H1 (cell line): Measurements from ENCODE around the gene ADARB2. TPM values are rescaled to one million over a fixed set of nuclear protein-coding genes. Genes with fewer than 3 reads are reported as not detected.
A peak's percentile ranks its signal among the peaks of the same experiment; 100 is the strongest.

ENCODE experiments used
- CTCF ChIA-PET: fragments of 300-600 bp; sonication (Branson Sonifier 250); formaldehyde crosslinking; loops from one replicate; lab custom pipeline; 2021; ENCODE audit not compliant: partially characterized antibody; lab: Charles Lee
- POLR2A ChIA-PET: fragments of 300-600 bp; sonication (Branson Sonifier 250); formaldehyde crosslinking; loops from one replicate; lab custom pipeline; 2021; ENCODE audit warnings: inconsistent platforms; ENCODE audit not compliant: partially characterized antibody; lab: Charles Lee
- DNase-seq, 2 experiments: peaks; one replicate each; pipeline versions ENCODE4 v3.0.0 to v3.0.0-alpha.2; 2010 to 2022; ENCODE audit warnings: low spot score in 2 of 2, low read depth in 1 of 2, mixed read lengths in 1 of 2
- FAIRE-seq: peaks from 2 replicates; lab custom pipeline; 2011; peaks lifted over from hg19 to GRCh38; lab: Jason Lieb, UNC
- H2AFZ ChIP-seq: 2 replicates; pipeline ENCODE4 v1.8.1; 2012; ENCODE audit warnings: low read length, inconsistent platforms
- H2AK5ac ChIP-seq: 2 replicates; pipeline ENCODE4 v1.6.1; 2013; ENCODE audit warnings: low read depth, low read length
- H2BK120ac ChIP-seq: replicated peaks from 2 replicates; pipeline ENCODE3; 2013; ENCODE audit warnings: low read depth, low read length, inconsistent platforms
- H2BK12ac ChIP-seq: 2 replicates; pipeline ENCODE4 v1.6.1; 2013; ENCODE audit warnings: low read depth, low read length
- H2BK15ac ChIP-seq: 2 replicates; pipeline ENCODE4 v1.6.1; 2013; ENCODE audit warnings: low read length
- H2BK20ac ChIP-seq: 2 replicates; pipeline ENCODE4 v1.6.1; 2013; ENCODE audit warnings: low read length
- H2BK5ac ChIP-seq: 2 replicates; pipeline ENCODE4 v1.6.1; 2013; ENCODE audit warnings: low read depth, low read length
- H3K14ac ChIP-seq: 2 replicates; pipeline ENCODE4 v1.6.1; 2013; ENCODE audit warnings: inconsistent platforms; ENCODE audit not compliant: insufficient read length
- H3K18ac ChIP-seq: 2 replicates; pipeline ENCODE4 v1.6.1; 2013; ENCODE audit warnings: low read length; ENCODE audit errors: extremely low read depth
- H3K23ac ChIP-seq: 2 replicates; pipeline ENCODE4 v1.6.1; 2013; ENCODE audit warnings: inconsistent platforms; ENCODE audit not compliant: insufficient read length
- H3K23me2 ChIP-seq: 2 replicates; pipeline ENCODE4 v1.6.1; 2013; ENCODE audit warnings: low read depth, low read length
- H3K27ac ChIP-seq: 2 replicates; pipeline ENCODE4 v1.6.1; 2011; ENCODE audit warnings: low read depth, low read length, inconsistent platforms
- H3K27me3 ChIP-seq, 4 experiments: replicated peaks in 1 of 4; 1 replicate in 1 of 4; 2 replicates in 3 of 4; pipeline versions ENCODE4 v1.6.1 to v1.8.1; 2011 to 2013; ENCODE audit warnings: low read length in 3 of 4, mild to moderate bottlenecking in 3 of 4, inconsistent platforms in 2 of 4, mixed read lengths in 2 of 4, moderate library complexity in 1 of 4; ENCODE audit not compliant: control insufficient read depth in 3 of 4, insufficient read depth in 3 of 4; ENCODE audit errors: extremely low read depth in 1 of 4
- H3K36me3 ChIP-seq, 4 experiments: 2 replicates each; pipeline versions ENCODE4 v1.6.1 to v1.8.1; 2011 to 2013; ENCODE audit warnings: mild to moderate bottlenecking in 4 of 4, low read length in 3 of 4, moderate library complexity in 2 of 4, control low read depth in 1 of 4, inconsistent platforms in 1 of 4; ENCODE audit not compliant: insufficient read depth in 4 of 4, control insufficient read depth in 2 of 4
- H3K4ac ChIP-seq: replicated peaks from 2 replicates; pipeline ENCODE3; 2013; ENCODE audit warnings: low read length, low read depth, mixed read lengths, inconsistent platforms; ENCODE audit not compliant: insufficient read length
- H3K4me1 ChIP-seq, 4 experiments: replicated peaks in 1 of 4; 1 replicate in 1 of 4; 2 replicates in 3 of 4; pipeline versions ENCODE4 v1.6.1 to v1.8.1; 2011 to 2013; ENCODE audit warnings: low read length in 3 of 4, inconsistent platforms in 2 of 4, mixed read lengths in 1 of 4; ENCODE audit not compliant: insufficient read depth in 4 of 4, control insufficient read depth in 3 of 4
- H3K4me2 ChIP-seq, 2 experiments: 2 replicates each; pipeline versions ENCODE4 v1.6.1 to v1.8.1; 2011 to 2013; ENCODE audit warnings: low read depth in 2 of 2, low read length in 2 of 2, control low read depth in 1 of 2, inconsistent platforms in 1 of 2, mild to moderate bottlenecking in 1 of 2; ENCODE audit not compliant: insufficient read depth in 1 of 2
- H3K4me3 ChIP-seq, 4 experiments: fragments of 200-600, 300-600 bp in 1 of 4; sonication (generic), shearing (Covaris generic), sonication (Bioruptor Twin) in 1 of 4; 2 replicates each; pipeline versions ENCODE4 v1.5.1 to v1.8.1; 2011 to 2016; ENCODE audit warnings: low read length in 4 of 4, low read depth in 3 of 4, control low read depth in 2 of 4, inconsistent platforms in 2 of 4, mild to moderate bottlenecking in 2 of 4, mixed read lengths in 1 of 4, moderate library complexity in 1 of 4; ENCODE audit not compliant: insufficient read depth in 2 of 4; ENCODE audit errors: extremely low read depth in 1 of 4
- H3K56ac ChIP-seq: replicated peaks from 2 replicates; pipeline ENCODE3; 2013; ENCODE audit warnings: low read depth, mild to moderate bottlenecking, mixed read lengths, low read length, inconsistent platforms; ENCODE audit not compliant: insufficient read length
- H3K79me1 ChIP-seq: 2 replicates; pipeline ENCODE4 v1.6.1; 2013; ENCODE audit warnings: low read depth, low read length, control low read depth
- H3K79me2 ChIP-seq, 2 experiments: 2 replicates each; pipeline versions ENCODE4 v1.6.1 to v1.8.1; 2012 to 2013; ENCODE audit warnings: low read length in 2 of 2, mild to moderate bottlenecking in 2 of 2, inconsistent platforms in 1 of 2; ENCODE audit not compliant: insufficient read depth in 2 of 2, control insufficient read depth in 1 of 2
- H3K9ac ChIP-seq, 4 experiments: replicated peaks in 1 of 4; 1 replicate in 1 of 4; 2 replicates in 3 of 4; pipeline versions ENCODE4 v1.6.1 to v1.8.1; 2011 to 2013; ENCODE audit warnings: low read depth in 3 of 4, low read length in 3 of 4, control low read depth in 2 of 4, mild to moderate bottlenecking in 2 of 4, moderate library complexity in 2 of 4, inconsistent platforms in 1 of 4; ENCODE audit errors: extremely low read depth in 1 of 4
- H3K9me3 ChIP-seq, 2 experiments: 2 replicates each; pipeline versions ENCODE4 v1.6.1 to v1.8.1; 2012 to 2013; ENCODE audit warnings: mild to moderate bottlenecking in 2 of 2, moderate library complexity in 2 of 2, control low read depth in 1 of 2, inconsistent platforms in 1 of 2, low read depth in 1 of 2, low read length in 1 of 2, mixed read lengths in 1 of 2; ENCODE audit not compliant: insufficient read depth in 2 of 2
- H4K20me1 ChIP-seq, 2 experiments: replicated peaks in 1 of 2; 2 replicates each; pipeline versions ENCODE3 to v1.8.1; 2011 to 2013; ENCODE audit warnings: inconsistent platforms in 2 of 2, low read length in 2 of 2, mild to moderate bottlenecking in 1 of 2; ENCODE audit not compliant: insufficient read depth in 2 of 2, control insufficient read depth in 1 of 2
- H4K5ac ChIP-seq: 2 replicates; pipeline ENCODE4 v1.6.1; 2013; ENCODE audit warnings: low read length, low read depth, mixed read lengths, inconsistent platforms; ENCODE audit not compliant: insufficient read length
- H4K8ac ChIP-seq: 2 replicates; pipeline ENCODE4 v1.8.0; 2013; ENCODE audit warnings: mild to moderate bottlenecking, moderate library complexity, low read length, inconsistent platforms; ENCODE audit not compliant: insufficient read depth; ENCODE audit errors: extremely low read depth
- H4K91ac ChIP-seq: replicated peaks from 2 replicates; pipeline ENCODE3; 2013; ENCODE audit warnings: low read length, mixed read lengths, inconsistent platforms; ENCODE audit not compliant: insufficient read length
- SIX5 ChIP-seq: IDR thresholded peaks from 2 replicates; pipeline ENCODE4 v1.6.1; 2011; ENCODE audit warnings: mild to moderate bottlenecking, low read depth, low read length
- SP1 ChIP-seq: IDR thresholded peaks from 2 replicates; pipeline ENCODE4 v1.6.1; 2011; ENCODE audit warnings: low read depth, low read length
- WGBS, 2 experiments: shearing (Covaris generic) in 1 of 2; methylation state at CpG; one replicate each; pipeline versions ENCODE4 v1.1.6 to v1.1.7; 2013 to 2015; ENCODE audit warnings: low lambda C conversion rate in 2 of 2, mixed read lengths in 2 of 2, inconsistent platforms in 1 of 2, low coverage in 1 of 2, missing lambda C conversion rate in 1 of 2; ENCODE audit not compliant: insufficient replicate concordance in 2 of 2, insufficient coverage in 1 of 2, insufficient read length in 1 of 2; ENCODE audit errors: extremely low coverage in 1 of 2, missing lambda C conversion rate in 1 of 2; 5-methylcytosine and 5-hydroxymethylcytosine counted together
- polyA plus RNA-seq, 7 experiments: library from polyadenylated mRNA; depleted of rRNA in 3 of 7; stranded (reverse) in 5 of 7; unstranded in 2 of 7; fragments of >200 nt in 5 of 7; fragments of 200-250 nt in 2 of 7; gene quantifications; 1 replicate in 5 of 7; 2 replicates in 1 of 7; 4 replicates in 1 of 7; pipeline versions ENCODE4 v1.2.1 to v1.2.3, GENCODE V29; 2011 to 2013; ENCODE audit warnings: missing spikeins in 2 of 7, mixed read lengths in 2 of 7
- total RNA-seq: library from RNA; stranded (reverse); fragmentation: NEBNext Ultra II Directional; extraction: Animal tissue kit (Norgen Biotek cat#: 25700); gene quantifications from 2 replicates; pipeline ENCODE4 v1.2.1, GENCODE V29; 2021

ADARB2 gene
- total and polyA plus RNA-seq, 2 of the 8 experiments (the other 6 are each of a cell fraction or from before 2014, with no cell fraction given): 2.2 to 2.8 TPM

DNA sequence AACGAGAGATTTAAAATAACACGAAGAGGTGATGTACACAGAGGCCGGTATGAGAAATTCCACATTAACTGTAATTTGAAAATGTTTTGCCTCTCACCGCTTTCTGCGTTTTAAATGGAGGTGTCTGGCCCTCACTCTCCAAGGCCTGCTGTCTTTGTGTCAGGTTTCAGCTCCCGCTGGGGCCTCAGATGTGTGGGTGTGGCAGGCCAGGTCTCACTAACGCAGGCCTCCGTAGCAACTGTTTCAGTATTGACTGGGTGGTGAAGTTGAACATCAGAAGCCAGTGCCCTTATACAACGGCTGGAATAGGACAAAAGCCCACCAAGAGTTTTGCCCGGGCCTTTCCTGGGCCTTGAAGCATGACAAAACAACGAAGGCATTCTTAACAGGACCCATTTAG is 303.1 kb downstream of the ADARB2 start:
- no peak overlapping the region for H3K18ac ChIP-seq
- DNase-seq (no peak), FAIRE-seq (peak; percentile 13)
- H2BK120ac ChIP-seq: no peak overlapping the region
- no peak overlapping the region for H3K56ac ChIP-seq
- H2BK20ac ChIP-seq: no peak overlapping the region
- WGBS, 2 experiments: 55% methylated on average over 11 of the region's 11 CpGs; no CpG with 5 or more reads in 1 of the 2 experiments
- H2BK5ac ChIP-seq: no peak overlapping the region
- no peak overlapping the region for H3K23ac ChIP-seq
- H2BK12ac ChIP-seq: no peak overlapping the region
- no peak overlapping the region for H4K91ac ChIP-seq
- no peaks in the 10 kb centered on the region for H3K36me3 ChIP-seq
- no peak overlapping the region for H3K4me2 ChIP-seq
- H3K79me2 ChIP-seq: no peaks in the 10 kb centered on the region
- ChIA-PET POLR2A (interaction anchor here (1.2 kb wide), 1 partner anchor 14 kb away, joined by 3 read pairs; no protein-coding TSS in a partner anchor), CTCF (interaction anchor here (1.1 to 2.4 kb wide), 4 partner anchors 8 to 30 kb away, joined by 3 to 7 read pairs (median 5); no protein-coding TSS in a partner anchor)
- H4K8ac ChIP-seq: no peak overlapping the region
- no peaks in the 10 kb centered on the region for H4K20me1 ChIP-seq
- H3K4me3 ChIP-seq: no peak overlapping the region
- H3K9me3 ChIP-seq: peaks cover 0 to 6% of the 10 kb centered on the region in 2 experiments; a peak in 1 of 4 replicates
- H3K27me3 ChIP-seq: peaks cover 0 to 2% (median 0%) of the 10 kb centered on the region in 4 experiments; a peak in 1 of 7 replicates
- no peak overlapping the region for H2AK5ac ChIP-seq
- no peak overlapping the region for H4K5ac ChIP-seq
- no peak overlapping the region for H2BK15ac ChIP-seq
- TF ChIP-seq SIX5: 0 out of 2 replicates have a peak, but pooled peaks have one; percentile 7
- no peak for TF ChIP-seq SP1
- H3K14ac ChIP-seq: no peak overlapping the region
- H3K27ac ChIP-seq: no peak overlapping the region
- H2AFZ ChIP-seq: no peak overlapping the region
- no peaks in the 10 kb centered on the region for H3K23me2 ChIP-seq
- H3K4me1 ChIP-seq: peaks cover 0 to 6% (median 0%) of the 10 kb centered on the region in 4 experiments; a peak in 3 of 7 replicates
- H3K79me1 ChIP-seq: no peaks in the 10 kb centered on the region
- H3K9ac ChIP-seq: no peak overlapping the region
- H3K4ac ChIP-seq: no peak overlapping the region
